ENCODE measurements around the gene ZNF668. TPM values are rescaled to one million over a fixed set of nuclear protein-coding genes. Genes with fewer than 3 reads are reported as not detected.

ZNF668 gene
- polyA plus RNA-seq, 2 of the 4 experiments (the other 2 are of a cell fraction), result 4.7 to 10.7 TPM

DNA sequence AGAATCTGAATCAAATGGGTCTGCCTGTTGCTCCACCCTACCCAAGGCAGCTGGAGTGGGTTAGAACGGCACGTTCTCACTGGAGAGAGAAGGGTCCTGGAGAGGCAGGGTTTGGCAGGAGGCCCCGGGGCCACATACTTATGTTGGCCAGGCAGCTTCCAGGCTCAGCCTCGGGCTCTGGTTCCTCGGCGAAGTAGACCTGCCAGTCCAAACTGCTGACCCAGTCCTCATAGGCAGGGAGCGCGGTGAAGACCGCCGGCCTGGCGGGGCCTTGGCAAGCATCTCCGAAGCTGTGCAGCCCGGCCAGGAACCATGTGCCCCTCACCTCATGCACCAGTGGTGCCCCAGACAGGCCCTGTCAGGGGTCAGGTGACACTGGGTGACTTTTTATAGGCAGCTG, 9.9 kb upstream of the ZNF668 start:
- POLR2A ChIA-PET, result interaction anchor here (0.5 to 1.9 kb wide), 2 partner anchors 33 to 272 kb away, joined by 3 to 6 read pairs; partner anchors contain the start of gene KAT8
- Histone ChIP-seq H3K9me3 (no peaks in the 10 kb centered on the region), H3K4me1 (no peaks in the 10 kb centered on the region), H3K4me2 (no peak overlapping the region), H3K27ac (no peak overlapping the region), H3K4me3 (no peak overlapping the region)
- ATAC-seq (no peak), DNase-seq (ENCODE audit: low read depth in 1 of 2, low spot score in 1 of 2) (no peak), FAIRE-seq (no peak)
- WGBS (ENCODE audit: missing lambda C conversion rate), result 92% methylated on average over 13 of the region's 13 CpGs
- CTCF ChIA-PET, result interaction anchor here (0.9 to 3.8 kb wide), 3 partner anchors 12 to 99 kb away, joined by 4 to 17 read pairs (median 5); partner anchors contain the start of gene HSD3B7
- TF ChIP-seq, protein P1, sequence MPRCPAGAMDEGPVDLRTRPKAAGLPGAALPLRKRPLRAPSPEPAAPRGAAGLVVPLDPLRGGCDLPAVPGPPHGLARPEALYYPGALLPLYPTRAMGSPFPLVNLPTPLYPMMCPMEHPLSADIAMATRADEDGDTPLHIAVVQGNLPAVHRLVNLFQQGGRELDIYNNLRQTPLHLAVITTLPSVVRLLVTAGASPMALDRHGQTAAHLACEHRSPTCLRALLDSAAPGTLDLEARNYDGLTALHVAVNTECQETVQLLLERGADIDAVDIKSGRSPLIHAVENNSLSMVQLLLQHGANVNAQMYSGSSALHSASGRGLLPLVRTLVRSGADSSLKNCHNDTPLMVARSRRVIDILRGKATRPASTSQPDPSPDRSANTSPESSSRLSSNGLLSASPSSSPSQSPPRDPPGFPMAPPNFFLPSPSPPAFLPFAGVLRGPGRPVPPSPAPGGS (IDR thresholded peaks at IDR 0.05), result no peak
- TF ChIP-seq FOXS1 (CRISPR knock-in tag; IDR thresholded peaks at IDR 0.05) (no peak), TP53 (CRISPR knock-in tag; IDR thresholded peaks at IDR 0.05) (no peak), HDAC2 (IDR thresholded peaks at IDR 0.05) (no peak), PBX3 (IDR thresholded peaks at IDR 0.05) (no peak), HOXB5 (CRISPR knock-in tag; IDR thresholded peaks at IDR 0.05) (no peak), SREBF2 (IDR thresholded peaks at IDR 0.05) (no peak), RARB (CRISPR knock-in tag; IDR thresholded peaks at IDR 0.05) (no peak), USF2 (IDR thresholded peaks at IDR 0.05) (no peak), MAZ (IDR thresholded peaks at IDR 0.05; ENCODE audit: borderline replicate concordance, low read depth, low read length) (no peak), SMC3 (IDR thresholded peaks at IDR 0.05) (no peak), ZC3H11A (IDR thresholded peaks at IDR 0.05) (no peak), ZSCAN20 (CRISPR knock-in tag; IDR thresholded peaks at IDR 0.05) (no peak), HEYL (CRISPR knock-in tag; IDR thresholded peaks at IDR 0.05) (no peak), HOXA7 (CRISPR knock-in tag; IDR thresholded peaks at IDR 0.05) (no peak), CHD2 (IDR thresholded peaks at IDR 0.05; ENCODE audit: low read length, partially characterized antibody) (no peak), PHF8 (IDR thresholded peaks at IDR 0.05; ENCODE audit: borderline replicate concordance, low read depth) (no peak)
- TF ChIP-seq, protein P2, sequence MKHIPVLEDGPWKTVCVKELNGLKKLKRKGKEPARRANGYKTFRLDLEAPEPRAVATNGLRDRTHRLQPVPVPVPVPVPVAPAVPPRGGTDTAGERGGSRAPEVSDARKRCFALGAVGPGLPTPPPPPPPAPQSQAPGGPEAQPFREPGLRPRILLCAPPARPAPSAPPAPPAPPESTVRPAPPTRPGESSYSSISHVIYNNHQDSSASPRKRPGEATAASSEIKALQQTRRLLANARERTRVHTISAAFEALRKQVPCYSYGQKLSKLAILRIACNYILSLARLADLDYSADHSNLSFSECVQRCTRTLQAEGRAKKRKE (CRISPR knock-in tag; IDR thresholded peaks at IDR 0.05; ENCODE audit: low read depth), result no peak
- TF ChIP-seq, protein P3, sequence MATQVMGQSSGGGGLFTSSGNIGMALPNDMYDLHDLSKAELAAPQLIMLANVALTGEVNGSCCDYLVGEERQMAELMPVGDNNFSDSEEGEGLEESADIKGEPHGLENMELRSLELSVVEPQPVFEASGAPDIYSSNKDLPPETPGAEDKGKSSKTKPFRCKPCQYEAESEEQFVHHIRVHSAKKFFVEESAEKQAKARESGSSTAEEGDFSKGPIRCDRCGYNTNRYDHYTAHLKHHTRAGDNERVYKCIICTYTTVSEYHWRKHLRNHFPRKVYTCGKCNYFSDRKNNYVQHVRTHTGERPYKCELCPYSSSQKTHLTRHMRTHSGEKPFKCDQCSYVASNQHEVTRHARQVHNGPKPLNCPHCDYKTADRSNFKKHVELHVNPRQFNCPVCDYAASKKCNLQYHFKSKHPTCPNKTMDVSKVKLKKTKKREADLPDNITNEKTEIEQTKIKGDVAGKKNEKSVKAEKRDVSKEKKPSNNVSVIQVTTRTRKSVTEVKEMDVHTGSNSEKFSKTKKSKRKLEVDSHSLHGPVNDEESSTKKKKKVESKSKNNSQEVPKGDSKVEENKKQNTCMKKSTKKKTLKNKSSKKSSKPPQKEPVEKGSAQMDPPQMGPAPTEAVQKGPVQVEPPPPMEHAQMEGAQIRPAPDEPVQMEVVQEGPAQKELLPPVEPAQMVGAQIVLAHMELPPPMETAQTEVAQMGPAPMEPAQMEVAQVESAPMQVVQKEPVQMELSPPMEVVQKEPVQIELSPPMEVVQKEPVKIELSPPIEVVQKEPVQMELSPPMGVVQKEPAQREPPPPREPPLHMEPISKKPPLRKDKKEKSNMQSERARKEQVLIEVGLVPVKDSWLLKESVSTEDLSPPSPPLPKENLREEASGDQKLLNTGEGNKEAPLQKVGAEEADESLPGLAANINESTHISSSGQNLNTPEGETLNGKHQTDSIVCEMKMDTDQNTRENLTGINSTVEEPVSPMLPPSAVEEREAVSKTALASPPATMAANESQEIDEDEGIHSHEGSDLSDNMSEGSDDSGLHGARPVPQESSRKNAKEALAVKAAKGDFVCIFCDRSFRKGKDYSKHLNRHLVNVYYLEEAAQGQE (IDR thresholded peaks at IDR 0.05), result no peak
- TF ChIP-seq, protein P4, sequence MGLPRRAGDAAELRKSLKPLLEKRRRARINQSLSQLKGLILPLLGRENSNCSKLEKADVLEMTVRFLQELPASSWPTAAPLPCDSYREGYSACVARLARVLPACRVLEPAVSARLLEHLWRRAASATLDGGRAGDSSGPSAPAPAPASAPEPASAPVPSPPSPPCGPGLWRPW (IDR thresholded peaks at IDR 0.05), result no peak
